Stimulated activated CD4-positive, alpha-beta T cell treated with anti-CD3 and anti-CD28 coated beads, TNF-alpha, amount 100 ng/mL, for 48 hours (primary cell): ENCODE measurements around the gene PIK3R5.
"Not testable (repeated sequence)": the region's sequence is repeated elsewhere in the genome, so short reads cannot be mapped to it uniquely, and the experiment has no call there.

Source experiments
- DNase-seq, 3 donors: peaks; one replicate each; pipeline ENCODE4 v3.0.0-alpha.2; 2020; ENCODE audit warnings: low read depth in 3 of 3

PIK3R5 gene

DNA sequence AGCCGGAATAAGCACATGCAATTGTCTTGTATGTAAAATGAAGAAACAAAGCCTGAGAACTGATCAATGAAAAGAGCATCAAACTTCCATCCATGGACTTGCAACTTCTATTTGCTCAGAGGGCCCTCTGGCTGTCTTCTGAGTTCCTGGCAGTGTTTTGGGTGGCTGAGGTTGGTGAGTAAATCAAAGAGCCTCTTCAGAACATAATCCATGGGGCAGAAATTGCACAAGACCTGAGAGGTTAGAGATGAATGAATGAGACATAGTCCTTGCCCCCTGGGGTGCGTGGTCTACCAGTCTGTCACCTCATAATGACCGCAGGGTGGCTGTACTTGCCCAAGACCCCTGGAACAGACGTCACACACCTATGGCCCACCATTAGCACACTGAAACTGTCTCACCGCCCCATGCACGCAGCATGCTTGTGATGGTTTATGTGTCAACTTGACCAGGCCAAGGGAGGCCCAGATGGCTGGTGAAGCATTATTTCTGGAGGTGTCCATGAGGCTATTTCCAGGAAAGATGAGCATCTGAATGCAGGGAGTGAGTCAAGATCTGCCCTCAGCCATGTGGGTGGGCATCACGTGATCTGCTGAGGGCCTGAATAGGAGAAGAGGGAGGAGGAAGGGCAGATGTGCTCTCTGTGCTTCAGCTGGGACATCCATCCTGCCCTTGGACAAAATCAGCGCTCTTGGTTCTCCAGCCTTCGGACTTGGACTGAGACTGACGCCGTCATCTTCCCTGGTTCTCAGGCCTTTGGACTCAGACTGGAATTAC, 106.3 kb downstream of the PIK3R5 start:
- no peak for DNase-seq

DNA sequence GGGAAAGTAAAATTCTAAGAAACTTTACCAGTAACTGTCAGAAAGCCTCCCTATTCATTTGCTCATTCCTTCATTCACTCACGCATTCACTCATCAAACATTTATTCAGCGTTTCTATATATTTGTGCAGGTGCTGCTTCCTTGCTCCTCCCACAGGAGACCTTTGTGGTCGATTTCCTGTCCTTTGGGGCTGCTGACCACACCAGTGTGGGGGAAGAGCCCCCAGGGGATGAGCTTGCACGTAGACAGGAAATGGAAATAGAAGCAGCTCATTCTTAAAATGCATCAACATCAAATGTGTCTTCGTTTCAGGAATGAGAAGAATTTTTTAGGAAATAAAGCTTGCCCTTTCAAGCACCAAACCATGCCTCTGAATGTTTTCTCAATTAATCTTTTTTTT, 107.6 kb downstream of the PIK3R5 start:
- DNase-seq = peak in 2 of 3 donors; percentile 23 to 43

DNA sequence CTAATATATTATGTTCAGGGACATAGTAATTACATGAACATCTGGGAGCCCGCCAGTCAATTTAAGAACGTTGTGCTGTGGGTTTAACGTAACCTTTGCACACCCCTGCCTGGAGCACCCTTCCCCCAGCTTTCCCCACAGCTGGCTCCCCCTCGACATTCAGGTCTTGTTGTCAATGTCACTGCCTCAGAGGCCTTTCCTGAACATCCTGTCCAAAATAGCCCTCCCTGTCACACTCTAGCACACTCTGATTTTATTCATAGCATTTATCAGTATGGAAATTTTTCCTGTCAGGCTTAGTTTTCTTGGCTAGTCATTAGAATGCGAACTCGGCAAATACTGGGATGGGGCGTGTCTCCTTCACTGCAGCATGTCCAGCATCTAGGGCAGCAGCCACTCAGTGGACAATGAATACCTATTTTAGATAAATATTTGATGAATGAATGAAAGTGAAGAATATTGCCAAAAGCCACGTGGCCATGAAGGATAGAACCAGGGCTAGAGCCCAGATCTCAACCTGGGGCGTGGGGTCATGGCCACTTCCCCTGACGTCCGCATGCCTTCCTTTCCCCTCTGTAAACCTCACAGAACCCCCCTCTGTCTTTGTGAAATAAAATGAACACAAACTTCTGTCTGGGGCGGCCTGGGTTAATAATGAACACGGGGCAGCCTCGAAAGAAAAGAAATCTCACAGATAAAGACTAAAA, 108.5 kb downstream of the PIK3R5 start:
- no peak for DNase-seq

DNA sequence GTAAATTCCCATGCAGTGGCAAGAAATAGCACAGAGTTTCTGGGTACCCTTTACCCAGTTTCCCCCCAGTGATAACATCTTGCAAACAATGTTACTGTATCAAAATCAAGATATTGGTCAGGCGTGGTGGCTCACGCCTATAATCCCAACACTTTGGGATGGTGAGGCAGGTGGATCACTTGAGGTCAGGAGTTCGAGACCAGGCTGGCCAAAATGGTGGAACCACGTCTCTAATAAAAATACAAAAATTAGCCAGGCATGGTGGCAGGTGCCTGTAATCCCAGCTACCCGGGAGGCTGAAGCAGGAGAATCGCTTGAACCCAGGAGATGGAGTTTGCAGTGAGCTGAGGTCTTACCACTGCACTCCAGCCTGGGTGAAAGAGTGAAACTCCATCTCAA, 109.3 kb downstream of the PIK3R5 start:
- not testable (repeated sequence) for DNase-seq

DNA sequence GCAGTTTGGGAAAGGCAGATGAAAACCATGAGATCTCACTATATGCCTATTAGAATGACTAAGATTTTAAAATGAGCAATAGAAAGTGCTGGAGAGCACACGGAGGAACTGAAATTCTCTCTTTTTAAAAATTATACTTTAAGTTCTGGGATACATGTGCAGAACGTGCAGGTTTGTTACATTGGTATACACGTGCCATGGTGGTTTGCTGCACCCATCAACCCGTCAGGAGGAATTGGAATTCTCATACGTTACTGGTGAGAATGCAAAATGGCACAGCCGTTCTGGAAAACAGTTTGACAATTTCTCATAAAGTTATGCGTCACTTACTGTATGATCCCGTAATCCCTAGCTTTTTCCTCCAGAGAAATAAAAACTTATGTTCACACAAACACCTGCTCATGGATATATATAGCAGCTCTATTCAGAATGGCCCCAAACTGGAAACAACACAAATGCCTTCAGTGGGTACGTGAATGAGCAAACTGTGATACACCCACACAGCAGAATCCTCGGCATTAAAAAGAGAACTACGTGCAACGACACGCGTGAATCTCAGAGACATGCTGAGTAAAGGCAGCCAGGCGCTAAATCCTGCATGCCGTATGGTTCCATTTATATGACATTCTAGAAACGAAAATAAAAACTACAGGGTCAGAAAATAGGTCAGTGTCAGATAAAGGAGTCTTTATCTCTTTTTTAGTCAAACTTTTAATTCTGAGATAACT, 109.9 kb downstream of the PIK3R5 start:
- DNase-seq = no peak

DNA sequence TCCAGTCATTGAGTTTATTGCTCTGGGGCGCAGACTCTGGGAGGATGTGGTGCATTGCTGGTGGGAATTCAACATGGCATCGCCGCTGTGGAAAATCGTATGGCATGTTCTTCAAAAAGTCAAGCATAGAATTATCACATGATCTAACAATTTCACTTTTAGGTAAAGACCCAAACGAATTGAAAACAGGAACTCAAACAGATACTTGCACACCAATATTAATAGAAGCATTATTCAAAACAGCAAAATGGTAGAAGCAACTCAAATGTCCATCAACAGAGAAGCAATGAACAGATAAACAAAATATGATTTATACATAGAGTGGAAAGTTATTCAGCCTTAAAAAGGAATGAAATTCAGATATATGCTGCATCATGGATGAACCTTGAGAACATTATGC, 113.9 kb downstream of the PIK3R5 start:
- no peak for DNase-seq

DNA sequence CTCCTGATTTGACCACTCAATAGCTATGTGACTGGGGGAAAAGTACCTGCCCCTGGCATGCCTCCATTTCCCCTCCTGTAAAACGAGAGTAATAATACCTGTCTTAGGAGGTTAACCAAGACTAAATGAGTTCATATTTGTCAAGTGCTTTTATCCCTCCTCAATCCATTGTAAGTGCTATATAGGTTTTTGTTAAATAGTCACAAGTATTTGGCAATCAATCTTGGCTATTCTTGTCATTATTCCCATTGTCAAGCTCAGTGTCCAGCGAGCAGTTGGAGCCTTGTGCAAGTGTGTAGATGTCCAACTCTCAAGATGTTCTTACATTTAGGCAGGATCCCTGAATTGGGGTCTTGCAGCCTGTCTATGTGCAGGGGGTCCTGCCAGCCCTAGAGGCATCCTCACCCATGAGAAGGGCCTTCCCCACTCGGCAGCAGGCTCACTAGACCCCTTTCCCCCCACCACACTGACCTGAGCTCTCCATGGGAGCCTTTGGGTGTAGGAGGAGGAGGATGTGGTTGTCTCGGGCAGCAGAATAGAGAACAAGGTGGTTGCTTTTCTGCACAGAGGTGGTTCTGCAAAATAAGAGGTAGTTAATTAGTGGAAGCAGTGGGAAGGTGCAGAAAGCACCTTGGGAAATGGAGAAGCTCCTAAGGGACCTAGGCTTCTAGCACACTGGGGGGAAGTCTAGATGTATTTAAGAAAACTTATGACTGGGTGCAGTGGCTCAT, 116.0 kb downstream of the PIK3R5 start:
- no peak for DNase-seq

DNA sequence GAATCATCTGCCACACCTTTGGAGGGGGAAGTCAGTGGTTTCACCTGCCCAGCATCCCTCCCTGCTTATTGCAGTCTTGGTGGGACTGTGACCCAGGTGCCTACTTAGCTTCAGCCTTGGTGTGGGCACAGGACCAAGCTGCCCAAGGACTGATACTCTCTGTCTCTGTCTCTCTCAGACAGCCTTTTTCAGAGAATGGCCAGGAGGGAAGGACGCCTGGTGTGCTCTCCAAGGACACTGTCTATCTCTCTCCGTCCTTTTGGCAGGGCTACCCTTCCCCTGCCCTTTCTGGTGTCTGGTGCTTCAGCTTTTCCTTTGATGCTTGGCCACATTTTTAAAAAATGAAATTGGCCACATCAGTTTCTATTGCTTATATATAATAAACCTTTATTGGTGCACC, 117.6 kb downstream of the PIK3R5 start:
- no peak for DNase-seq

DNA sequence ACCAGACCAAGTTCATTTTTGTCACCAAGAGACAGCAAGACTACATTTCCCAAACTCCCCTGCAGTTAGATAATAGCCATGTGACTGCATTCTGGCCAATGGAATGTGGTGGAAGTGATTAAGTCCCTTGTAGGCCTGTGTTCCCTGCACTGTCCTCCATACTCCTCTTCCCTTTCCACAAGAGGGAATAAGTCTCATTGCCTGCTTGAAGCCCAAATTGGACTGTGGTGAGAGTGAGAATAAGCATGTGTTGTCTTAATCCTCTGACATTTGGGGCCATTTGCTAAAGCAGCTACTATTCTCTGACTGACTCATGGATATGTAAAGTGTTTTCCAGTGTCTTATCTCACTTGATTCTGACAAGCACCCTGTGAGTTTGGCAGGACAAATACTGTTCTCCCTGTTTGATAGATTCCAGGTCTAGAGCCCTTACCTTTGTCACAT, 118.7 kb downstream of the PIK3R5 start:
- no peak for DNase-seq

DNA sequence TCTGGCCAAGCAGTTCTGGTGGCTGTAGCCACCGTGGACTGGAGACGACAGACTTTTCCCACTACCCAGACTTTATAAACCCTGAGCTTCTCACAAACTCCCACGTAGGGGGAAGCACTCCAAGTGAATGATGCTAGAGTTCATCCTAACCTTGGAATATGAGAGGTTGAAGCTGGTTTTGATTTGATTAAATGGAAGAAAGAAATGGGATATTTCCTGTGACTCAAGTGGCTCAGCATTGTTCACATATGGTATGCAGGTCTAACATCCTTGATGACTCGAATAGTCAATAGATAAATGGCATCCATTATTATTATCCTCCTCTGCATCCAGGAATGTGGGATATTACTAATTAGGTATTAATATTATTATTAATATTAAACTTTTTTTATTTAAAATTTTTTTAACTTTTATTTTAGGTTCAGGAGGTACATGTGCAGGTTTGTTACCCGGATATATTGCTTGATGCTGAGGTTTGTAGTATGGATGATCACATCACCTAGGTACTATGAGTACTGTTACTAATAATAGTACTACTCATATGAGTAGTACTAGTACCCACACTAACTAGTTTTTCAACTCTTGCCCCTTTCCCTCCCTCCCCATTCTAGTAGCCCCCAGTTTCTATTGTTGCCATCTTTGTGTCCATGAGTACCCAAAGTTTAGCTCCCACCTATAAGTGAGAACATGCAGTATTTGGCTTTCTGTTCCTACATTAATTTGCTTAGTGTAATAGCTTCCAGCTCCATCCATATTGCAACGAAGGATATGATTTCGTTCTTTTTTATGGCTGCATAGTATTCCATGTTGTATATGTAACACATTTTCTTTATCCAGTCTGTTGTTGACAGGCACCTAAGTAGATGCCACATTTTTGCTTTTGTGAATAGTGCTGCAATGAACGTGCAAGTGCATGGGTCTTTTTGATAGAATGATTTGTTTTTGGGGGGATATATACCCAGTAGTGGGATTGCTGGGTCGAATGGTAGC, 121.0 kb downstream of the PIK3R5 start:
- no peak for DNase-seq

DNA sequence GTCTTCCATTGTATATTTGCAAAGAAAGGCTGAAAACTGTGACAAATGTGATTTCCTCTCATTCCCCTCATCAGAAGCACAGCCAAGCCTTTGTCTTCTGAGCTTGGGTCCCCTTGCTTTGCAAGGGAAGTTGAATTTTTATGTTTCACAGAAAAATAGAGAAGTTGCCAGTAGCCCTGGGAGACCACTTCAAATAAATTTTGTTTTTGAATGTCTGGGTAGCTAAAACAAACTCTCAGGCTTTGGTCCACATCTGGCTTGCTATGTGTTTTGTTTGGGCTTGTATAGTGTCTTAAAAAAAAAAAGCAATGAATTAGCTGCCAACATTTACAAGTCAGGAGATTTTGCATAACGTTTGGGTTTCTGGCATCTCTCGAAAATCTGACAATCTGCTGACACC, 122.2 kb downstream of the PIK3R5 start:
- no peak for DNase-seq

DNA sequence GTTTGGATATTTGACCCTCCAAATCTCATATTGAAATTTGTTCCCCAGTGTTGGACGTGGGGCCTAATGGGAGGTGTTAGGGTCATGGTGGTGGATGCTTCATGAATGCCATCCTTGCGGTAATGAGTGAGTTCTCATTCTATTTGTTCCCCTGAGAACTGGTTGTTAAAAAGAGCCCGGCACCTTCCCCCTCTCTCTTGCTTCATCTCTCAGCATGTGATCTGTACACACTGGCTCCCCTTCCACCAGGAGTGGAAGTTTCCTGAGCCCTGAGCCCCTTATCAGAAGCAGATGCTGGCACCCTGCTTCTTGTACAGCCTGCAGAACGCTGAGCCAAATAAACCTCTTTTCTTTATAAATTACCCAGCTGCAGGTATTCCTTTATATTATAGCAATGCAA, 123.7 kb downstream of the PIK3R5 start:
- DNase-seq = no peak

DNA sequence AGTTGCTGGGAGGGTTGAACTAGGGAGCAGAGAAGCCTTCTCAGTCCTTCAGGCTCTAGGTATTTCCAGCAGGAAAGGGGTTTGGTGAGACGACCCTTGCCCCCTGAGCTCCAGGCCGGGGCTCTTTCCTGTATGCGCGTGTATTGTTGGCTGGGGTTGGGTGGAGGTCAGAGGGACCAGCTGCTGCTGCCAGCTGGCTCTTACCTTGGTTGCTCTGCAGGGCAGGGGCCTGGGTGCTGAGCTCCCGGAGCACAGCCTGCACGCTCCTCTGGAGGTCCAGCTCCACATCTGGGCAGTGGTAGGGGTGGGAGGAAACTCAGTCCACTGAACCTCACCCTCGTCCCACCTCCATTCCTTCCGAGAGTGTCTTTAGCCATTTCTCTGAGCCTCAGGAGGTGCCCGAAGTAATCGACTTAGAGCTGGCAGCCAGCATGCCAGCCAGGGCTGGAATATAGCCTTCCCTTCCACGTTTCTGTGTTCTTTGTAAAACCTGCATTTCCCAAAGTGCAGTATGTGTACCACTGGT, 126.0 kb downstream of the PIK3R5 start:
- DNase-seq = no peak

DNA sequence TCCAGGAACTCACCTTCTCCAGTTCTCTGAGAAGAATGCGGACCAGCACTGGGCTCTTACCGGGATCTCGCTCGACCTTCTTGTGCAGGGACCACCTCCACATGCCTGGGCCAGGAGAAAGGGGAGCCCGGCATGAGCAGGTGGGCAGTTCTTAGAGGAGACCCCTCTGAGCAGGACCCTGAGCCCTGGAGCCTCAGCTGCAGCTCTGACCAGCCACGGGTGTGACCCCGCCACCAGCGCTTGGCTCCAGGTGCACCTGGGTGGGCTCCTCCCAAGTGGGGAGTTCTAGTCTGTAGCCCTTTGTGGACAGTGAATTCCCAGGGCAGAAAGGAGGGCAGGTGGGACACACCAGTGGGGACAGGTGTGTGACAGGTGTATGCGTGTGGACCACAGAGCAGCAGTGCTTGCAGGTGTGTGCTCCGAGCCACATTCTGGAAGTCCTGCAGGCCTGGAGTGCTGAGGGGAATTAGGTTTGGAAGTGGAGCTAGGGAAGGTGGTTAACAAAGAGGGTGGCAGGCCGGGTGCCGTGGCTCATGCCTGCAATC, 126.9 kb downstream of the PIK3R5 start:
- DNase-seq = no peak

DNA sequence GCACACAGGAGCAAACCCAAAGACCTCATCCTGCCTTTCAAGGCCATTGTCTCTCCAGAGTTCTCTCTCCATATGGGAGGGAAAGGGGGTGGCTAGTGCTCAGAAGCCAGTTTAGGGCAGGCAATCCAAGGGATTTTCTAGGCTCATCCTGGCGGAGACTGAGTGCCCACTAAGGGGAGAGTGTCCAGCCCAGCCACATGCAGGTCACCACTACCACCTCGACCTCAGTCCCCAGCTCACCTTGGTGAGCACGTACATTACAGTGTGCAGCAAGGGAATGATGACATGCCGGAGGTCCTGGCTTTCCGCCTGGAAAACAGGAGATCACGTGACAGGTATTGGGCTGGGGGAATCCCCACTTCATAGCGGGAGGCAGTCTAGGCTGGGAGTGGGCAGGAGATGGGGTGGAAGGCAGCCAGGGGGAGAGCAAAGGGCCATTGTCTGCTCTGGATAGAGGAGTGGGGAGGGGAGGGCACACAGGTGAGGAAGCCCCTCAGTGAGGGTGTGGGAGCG, 127.9 kb downstream of the PIK3R5 start:
- no peak for DNase-seq

DNA sequence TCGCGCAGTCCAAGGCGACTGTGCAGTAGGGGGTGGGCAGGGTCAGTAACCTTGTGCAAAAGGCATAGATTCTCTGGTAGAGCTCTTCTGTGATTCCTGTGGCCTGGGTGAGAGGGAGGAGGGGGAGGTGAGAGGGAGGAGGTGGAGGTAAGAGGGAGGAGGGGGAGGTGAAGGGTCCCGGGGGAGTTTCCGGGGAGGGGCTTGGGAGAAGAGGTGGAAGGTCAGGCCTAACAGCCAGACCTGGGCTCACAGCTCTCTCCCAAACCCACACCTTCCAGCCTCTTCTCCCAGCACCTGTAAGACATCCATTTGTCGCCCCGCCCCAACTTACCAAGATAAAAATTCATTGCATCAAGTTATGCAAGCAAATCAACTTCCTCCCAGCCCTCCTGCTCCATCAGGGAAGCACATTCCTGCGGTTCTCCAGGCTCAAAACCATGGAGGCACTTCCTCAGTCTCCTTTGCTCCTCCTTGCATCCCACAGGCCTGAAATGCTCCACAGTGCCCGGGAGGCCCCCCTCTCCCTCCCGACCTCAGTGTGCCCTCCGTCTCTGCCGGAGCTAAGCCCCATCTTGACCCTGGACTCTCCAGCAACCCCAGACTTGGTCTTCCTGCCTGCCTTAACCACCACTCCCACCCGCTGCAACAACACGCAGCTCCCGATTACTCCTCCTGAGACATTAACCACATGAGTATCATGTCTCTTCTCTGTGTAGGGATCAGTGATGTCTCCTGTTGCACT, 128.5 kb downstream of the PIK3R5 start:
- DNase-seq = no peak

DNA sequence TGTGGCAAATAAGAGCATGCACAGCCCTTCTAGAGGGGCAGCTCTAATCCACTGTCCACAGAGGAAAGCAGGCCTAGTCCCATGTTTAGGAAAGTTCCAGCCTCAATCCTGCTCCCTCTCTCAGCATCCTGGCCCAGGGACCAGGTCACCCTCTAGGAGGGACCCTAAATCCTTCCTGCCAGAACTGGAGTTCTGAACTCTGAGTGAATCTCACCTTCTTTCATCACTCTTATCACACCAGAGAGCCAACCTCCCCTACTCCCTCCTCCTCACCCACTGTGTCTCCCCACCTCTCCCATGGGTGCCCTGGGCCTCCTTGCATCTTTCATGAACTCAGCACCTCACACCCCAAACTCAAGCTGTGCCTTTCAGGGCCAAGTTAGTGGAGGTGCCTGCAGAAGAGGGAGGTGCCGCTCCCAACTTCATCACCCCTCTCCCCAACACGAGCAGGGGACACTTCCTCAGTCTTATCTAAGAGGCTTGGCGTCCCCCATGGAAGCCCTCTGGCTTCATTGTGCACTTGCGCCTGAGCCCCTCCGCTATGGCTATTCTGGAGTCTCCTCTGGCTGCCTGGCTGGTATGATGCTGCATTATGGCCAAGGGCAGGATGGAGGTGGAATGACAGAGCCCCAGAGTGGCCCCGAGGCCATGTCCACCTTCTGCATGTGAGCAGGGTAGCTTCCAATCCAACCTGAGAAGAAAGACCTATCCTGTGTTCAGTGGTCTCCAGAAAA, 129.7 kb downstream of the PIK3R5 start:
- no peak for DNase-seq

DNA sequence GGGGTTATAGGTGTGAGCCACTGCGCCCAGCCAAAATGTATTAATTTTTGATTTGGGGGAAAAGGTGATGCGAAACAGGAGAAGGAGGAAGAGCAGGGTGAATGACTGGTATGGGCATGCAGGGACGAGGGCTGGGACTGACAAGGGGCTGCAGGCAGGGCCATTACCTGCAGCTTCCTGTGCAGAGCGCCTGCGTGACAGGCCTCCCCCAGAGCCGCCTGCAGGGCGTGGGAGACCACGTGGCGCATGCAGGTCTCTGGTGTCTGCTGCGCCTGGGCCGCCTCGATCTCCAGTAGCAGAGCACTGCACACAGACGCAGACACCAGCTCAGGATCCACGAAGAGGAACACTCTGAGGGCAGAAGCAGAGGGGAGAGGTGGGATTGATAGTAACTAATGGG, 130.4 kb downstream of the PIK3R5 start:
- DNase-seq = no peak
